Left hindlimb (tissue), 1 donor: ENCODE measurements around the gene PPFIBP1.
A peak's percentile ranks its signal among the peaks of the same experiment; 100 is the strongest.
"Not testable (repeated sequence)": the region's sequence is repeated elsewhere in the genome, so short reads cannot be mapped to it uniquely, and the experiment has no call there.

Experiments used
- DNase-seq: peaks from one replicate; pipeline ENCODE4 v3.0.0-alpha.2; 2018

The PPFIBP1 gene

GRCh38 chr12:27515671-27516070 is 8.3 kb upstream of the PPFIBP1 start:
- DNase-seq: no peak

DNA sequence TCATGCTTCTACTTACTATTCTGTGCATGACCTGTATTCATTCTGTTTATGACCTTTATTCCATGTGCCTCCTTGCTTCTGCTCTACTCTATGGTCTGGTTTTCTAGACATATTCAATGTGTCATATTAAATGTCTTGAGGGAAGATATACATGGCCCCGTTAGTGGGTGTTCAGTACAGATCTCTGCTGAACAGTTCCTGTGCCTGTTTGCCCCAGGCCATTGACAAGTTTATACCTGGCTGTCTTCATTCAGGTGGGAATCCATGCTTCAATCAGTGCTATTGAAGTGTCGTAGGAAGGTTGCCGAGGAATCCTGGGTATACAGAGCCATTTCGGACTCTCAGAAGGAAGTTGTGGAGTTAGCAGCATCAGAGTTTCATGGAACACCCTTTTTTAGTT is 7.4 kb upstream of the PPFIBP1 start:
- no peak for DNase-seq

GRCh38 chr12:27517546-27517945 is 6.5 kb upstream of the PPFIBP1 start:
- no peak for DNase-seq

DNA sequence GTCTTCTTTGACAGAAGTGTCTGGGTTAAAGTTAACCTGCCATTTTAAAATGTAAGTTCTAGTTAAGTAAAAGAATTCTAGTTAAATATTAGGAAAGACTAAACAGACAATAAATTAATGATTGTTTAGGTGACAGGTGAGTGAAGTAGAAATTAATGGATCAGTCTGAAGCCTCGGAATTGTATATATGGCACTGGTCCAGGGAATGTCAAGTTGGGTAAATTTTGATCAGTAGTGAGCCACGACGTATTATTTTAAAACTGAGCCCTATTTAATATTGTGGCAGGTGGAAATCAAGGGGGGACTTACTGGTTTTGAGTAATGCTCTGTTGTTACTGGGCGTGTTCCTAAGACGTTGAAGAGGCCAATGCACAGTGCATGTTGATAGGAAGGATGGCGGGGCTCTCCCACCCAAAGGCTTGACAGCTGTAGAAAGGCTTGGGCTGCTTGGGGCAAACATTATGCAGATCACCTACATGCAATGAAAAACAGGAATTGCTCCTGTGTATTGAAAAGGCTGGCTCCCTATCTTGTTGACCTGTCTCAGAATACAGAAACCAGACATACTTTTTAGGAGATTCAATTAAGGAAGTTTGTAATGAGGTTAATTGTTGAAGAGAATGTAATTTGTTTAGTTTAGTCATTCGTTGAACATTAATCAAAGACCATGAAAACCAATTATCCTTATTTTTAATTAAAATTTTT is 5.9 kb upstream of the PPFIBP1 start:
- DNase-seq: no peak

DNA sequence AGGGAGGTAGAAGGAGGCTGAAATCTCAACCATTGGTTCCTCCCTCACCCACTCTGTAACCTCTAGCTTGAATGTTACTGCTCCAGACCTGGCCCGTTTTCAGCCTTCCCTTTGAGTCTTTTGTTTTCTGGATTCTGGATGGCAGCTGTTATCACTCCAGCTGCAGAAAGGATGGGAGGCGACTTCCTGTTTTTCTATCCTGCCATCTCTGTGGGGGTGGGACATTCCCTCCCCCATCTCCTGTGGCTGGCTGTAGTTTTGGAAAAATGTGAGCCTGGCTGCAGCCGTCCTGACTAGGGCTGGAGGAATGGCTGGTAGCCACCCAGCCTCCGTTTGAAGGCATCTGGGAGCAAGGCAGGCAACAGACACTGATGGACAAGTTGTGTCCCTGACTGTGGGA is 2.9 kb upstream of the PPFIBP1 start:
- no peak for DNase-seq

- no peak for DNase-seq
Measured at GRCh38 chr12:27521981-27522380, 2.0 kb upstream of the PPFIBP1 start.

GRCh38 chr12:27523305-27523641 is 733 bp upstream of the PPFIBP1 start:
- no peak for DNase-seq

- DNase-seq: no peak
Measured at GRCh38 chr12:27524494-27524835, 459 bp downstream of the PPFIBP1 start.

DNA sequence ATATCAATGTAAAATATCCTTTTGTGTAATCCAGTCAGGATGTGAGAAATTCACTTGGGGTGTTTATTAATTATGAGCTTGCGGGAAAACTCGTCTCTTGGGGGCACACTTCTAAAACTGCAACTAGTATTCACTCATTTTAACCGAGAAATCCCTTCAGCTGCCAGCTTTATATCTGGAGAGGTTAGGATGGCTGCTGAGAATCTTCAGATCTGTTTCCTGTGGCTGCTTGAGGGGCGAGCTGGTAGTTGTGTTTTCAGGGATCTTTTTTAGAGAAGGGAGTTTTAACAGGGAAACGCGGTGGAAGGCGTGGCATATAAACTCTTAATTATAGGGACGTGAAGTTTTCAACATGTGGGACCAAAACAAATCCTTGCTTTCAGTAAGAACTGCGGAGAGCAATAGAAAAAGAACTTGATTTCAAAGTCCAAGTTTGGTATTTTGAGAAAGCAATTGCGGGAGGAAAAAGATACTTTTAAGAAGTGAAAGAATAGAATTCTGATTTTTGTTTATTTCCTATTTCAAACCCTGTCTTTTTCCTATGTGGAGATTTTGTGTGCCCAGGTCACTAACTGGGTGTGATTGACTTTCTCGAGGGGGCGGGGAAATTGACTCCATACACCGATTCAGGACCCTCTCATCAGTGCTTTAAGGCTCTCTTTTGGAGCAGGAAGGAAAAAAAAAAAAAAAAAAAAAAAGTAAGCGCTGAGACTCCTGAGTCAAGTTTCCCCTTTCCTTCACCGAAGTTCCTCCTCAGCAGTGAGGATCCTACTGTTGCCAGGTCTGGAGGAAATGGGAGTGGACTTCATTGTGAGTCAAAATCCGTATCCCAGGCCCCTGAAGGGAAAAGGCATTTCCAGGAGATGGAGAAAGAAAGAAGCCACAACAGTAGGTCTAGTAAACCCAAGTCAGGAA is 1.1 kb downstream of the PPFIBP1 start:
- DNase-seq: peak; percentile 44

DNA sequence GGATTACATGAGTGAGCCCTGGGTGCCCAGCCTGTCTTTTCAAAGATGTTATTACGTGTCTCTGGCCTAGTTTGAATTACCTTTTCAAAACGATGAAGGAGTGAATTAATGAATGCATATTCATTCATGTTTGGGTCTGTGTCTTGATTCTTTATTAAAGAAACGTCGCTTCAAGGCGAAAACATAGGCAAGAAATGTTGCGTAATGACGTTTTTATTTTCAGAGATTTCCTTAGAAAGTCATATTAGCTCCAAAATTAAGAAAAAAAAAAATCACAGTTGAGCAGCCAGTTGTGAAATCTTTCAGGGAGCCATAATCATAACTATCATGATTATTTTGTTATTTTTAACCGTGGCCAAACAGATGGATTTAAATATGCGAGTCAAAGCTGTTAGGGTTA is 3.5 kb downstream of the PPFIBP1 start:
- DNase-seq: no peak

GRCh38 chr12:27528788-27529187 is 4.8 kb downstream of the PPFIBP1 start:
- no peak for DNase-seq

GRCh38 chr12:27530157-27530922 is 6.3 kb downstream of the PPFIBP1 start:
- DNase-seq: no peak

DNA sequence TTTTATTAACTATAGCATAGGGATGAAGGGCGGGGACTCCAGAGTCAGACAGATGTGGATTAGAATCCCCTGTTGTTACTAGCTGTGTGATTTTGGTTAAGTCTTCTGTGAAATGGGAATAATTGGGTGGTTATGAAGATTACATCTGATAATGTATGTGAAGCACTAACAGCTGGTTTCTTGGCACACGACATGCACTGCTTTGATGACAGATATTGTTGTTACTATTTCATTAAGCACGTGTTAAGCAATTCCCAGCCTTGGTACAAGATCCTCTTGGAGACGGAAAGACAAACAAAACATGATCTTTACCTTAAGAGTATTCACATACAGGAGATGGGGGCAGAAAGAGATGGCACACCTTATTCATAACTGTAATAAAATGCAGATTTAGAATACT is 7.9 kb downstream of the PPFIBP1 start:
- DNase-seq: no peak

GRCh38 chr12:27534060-27534764 is 10.2 kb downstream of the PPFIBP1 start:
- no peak for DNase-seq

DNA sequence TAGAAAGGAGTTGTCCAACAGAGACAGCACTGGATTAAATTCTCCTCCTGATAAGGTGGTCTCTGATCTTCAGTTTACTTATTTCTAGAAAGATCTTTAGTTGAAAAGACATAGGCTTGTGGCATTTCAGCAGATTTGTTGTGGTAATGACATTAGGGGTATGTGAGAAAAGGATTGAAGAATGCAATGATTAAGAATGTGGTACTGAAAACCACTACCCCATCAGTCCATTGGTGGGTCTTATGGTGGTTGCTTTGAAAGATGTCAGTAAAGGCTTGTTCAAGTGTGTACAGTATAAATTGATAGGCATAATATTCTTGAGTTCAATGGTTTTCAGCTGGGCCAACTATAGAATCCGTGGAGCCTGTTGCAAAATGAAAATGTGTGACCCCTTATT is 10.8 kb downstream of the PPFIBP1 start:
- no peak for DNase-seq

- no peak for DNase-seq
Measured at GRCh38 chr12:27535318-27535717, 11.3 kb downstream of the PPFIBP1 start.

DNA sequence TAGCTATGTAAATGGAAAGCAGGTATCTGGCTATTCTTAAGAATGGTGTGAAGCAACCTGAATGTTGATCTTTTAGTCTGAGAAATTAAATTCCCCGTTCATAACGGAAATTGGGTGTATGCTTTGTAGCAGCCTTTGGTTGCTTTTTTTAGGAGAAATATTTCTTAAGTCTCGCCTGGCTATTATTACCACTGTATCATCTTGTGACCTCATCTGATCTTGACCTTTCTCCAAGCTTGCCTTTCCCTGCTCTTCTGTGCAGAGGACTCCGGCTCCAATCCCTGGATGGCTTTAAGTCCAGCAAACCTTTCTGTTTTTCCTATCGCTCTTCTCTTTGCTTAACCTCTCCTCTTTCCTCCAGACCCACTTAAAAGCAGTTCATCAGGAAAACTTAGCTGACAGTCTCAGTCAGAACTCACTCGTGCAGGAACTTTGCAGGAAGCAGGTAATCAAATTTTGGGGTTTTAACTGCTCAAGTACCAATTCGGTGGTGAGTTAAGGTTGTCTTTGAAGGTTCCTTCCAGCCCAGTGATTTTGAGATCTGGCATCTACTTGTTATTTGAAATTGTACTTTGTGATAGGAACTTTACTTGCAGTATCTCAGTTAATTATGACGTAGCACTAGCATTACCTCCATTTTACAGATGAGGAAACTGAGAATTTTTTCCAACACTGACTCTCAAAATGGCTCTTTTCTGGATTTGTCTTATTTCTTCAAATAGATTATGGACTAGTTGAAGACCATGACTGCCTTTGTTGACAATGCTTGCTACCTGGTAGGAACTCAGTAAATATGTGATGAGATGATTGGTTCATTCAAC is 14.1 kb downstream of the PPFIBP1 start:
- DNase-seq: no peak

- DNase-seq: no peak
Measured at GRCh38 chr12:27539191-27539631, 15.2 kb downstream of the PPFIBP1 start.

DNA sequence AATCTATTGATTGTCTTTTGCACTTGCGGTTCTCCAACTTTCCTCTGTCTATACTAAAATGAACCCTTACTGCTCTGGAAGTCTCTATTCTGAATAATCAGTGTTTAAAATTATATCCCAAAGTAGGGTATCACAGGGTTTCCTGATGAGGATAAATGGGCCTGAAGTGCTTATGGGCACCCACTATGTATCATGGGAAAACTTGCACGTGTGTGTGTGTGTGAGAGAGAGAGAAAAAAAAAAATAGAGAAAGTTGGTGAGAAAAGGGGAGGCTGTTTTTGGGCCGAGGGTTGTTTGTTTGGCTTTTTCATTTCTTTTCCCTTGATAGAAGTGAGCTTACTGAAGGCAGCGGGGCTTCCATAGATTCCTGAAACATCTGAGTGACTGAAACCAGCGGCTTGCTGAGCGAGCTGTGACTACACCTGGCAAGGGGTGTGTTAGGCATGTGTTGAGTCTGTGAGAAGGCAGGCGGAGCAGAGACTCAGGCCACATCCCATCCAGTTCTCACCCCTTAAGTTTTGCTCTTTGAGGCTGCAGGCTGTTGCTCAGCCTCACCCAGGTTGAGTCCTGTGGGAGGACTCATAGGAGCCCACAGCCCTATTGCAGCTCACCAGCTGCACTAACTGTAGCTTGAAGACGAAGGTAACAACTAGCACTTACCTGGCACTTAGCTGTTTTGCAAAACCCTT is 17.2 kb downstream of the PPFIBP1 start:
- DNase-seq: no peak

- DNase-seq: no peak
Measured at GRCh38 chr12:27542628-27543027, 18.6 kb downstream of the PPFIBP1 start.

- not testable (repeated sequence) for DNase-seq
Measured at GRCh38 chr12:27544858-27545257, 20.9 kb downstream of the PPFIBP1 start.
